D721Med (cell line): ENCODE data around the gene LRCOL1.

Source experiments
- DNase-seq: peaks from one replicate; pipeline ENCODE4 v3.0.0; 2011; ENCODE audit warnings: low spot score; ENCODE audit not compliant: insufficient read length
- FAIRE-seq: peaks from 2 replicates; lab custom pipeline; 2011; peaks lifted over from hg19 to GRCh38; lab: Jason Lieb, UNC
- CTCF ChIP-seq: IDR thresholded peaks from 2 replicates; pipeline ENCODE4 v1.5.1; 2012; ENCODE audit warnings: mild to moderate bottlenecking, control low read depth; ENCODE audit not compliant: insufficient read depth; ENCODE audit errors: missing control alignments

The LRCOL1 gene

GRCh38 chr12:132560614-132561426, 49.6 kb downstream of the LRCOL1 start:
- TF ChIP-seq CTCF, result peak; percentile 76
- FAIRE-seq (no peak), DNase-seq (peak; percentile 96)

GRCh38 chr12:132560364-132560613, 50.1 kb downstream of the LRCOL1 start:
- FAIRE-seq (no peak), DNase-seq (no peak)
- TF ChIP-seq CTCF, result no peak

GRCh38 chr12:132559652-132560363, 50.6 kb downstream of the LRCOL1 start:
- DNase-seq (peak; percentile 93), FAIRE-seq (no peak)
- TF ChIP-seq CTCF, result no peak

- no peak for FAIRE-seq
- no peak for TF ChIP-seq CTCF
Observed at GRCh38 chr12:132558861-132559623, 51.3 kb downstream of the LRCOL1 start.

GRCh38 chr12:132558042-132558856, 52.1 kb downstream of the LRCOL1 start:
- FAIRE-seq (no peak), DNase-seq (no peak)
- no peak for TF ChIP-seq CTCF

More at GRCh38 chr12:132558861-132559623, 51.3 kb downstream of the LRCOL1 start:
- DNase-seq, result no peak

GRCh38 chr12:132557291-132558015, 52.9 kb downstream of the LRCOL1 start:
- no peak for DNase-seq
- FAIRE-seq, result no peak
- TF ChIP-seq CTCF, result no peak
